Progenitor cell of endocrine pancreas (in vitro differentiated cells): ENCODE results near the gene ARHGEF12. TPM values are rescaled to one million over a fixed set of nuclear protein-coding genes. Genes with fewer than 3 reads are reported as not detected.

Source experiments
- DNase-seq: peaks from one replicate; pipeline ENCODE4 v3.0.0; 2021; ENCODE audit warnings: low spot score; ENCODE audit not compliant: unreplicated experiment
- H3K27ac Mint-ChIP-seq: 2 replicates; pipeline ENCODE4 v1.8.0; 2021; ENCODE audit warnings: mild to moderate bottlenecking, moderate library complexity, mixed read lengths
- H3K27me3 Mint-ChIP-seq: 2 replicates; pipeline ENCODE4 v1.8.0; 2021; ENCODE audit warnings: mixed read lengths
- H3K36me3 Mint-ChIP-seq: 2 replicates; pipeline ENCODE4 v1.8.0; 2022; ENCODE audit warnings: mixed read lengths; ENCODE audit not compliant: insufficient read depth
- H3K4me1 Mint-ChIP-seq: 2 replicates; pipeline ENCODE4 v1.8.0; 2021; ENCODE audit warnings: low read depth, mixed read lengths
- H3K4me3 Mint-ChIP-seq: 2 replicates; pipeline ENCODE4 v1.8.0; 2021; ENCODE audit warnings: low read depth, mild to moderate bottlenecking, moderate library complexity, mixed read lengths
- H3K9me3 Mint-ChIP-seq: 2 replicates; pipeline ENCODE4 v1.8.0; 2021; ENCODE audit warnings: low read depth, mixed read lengths
- total RNA-seq: library from RNA; stranded (reverse); gene quantifications from 2 replicates; pipeline ENCODE4 v1.2.1, GENCODE V29; 2021
- TF ChIP-seq, protein P1 (sequence below): fragments of 200-600 bp; sonication (generic); IDR thresholded peaks from one replicate; pipeline ENCODE4 v1.5.0; 2021; ENCODE audit warnings: antibody characterized with exemption, mild to moderate bottlenecking; ENCODE audit not compliant: unreplicated experiment

ARHGEF12 gene
- total RNA-seq, 1 donor from 2014 or later = 64.9 TPM

DNA sequence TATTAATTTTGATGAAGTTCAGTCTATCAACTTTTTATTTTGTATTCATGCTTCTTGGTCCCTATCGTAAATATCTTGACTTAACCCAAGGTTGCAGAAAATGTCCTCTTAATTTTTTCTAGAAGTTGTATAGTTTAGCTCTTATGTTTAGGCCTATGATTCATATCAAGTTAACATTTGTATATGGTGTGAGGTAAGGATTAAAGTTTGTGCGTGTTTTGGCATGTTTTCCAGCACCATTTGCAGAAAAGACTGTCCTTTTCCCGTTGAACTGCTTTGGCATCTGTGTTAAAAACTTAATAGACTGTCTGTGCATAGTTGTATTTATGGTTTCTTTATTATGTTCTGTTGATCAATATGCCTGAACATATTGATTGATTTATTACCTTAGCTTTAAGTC, 42.3 kb downstream of the ARHGEF12 start:
- no peak for DNase-seq
- H3K27ac Mint-ChIP-seq = peak overlapping the region; percentile 20
- peaks cover 18% of the 10 kb centered on the region for H3K36me3 Mint-ChIP-seq
- peaks cover 22% of the 10 kb centered on the region for H3K9me3 Mint-ChIP-seq
- TF ChIP-seq, protein P1, sequence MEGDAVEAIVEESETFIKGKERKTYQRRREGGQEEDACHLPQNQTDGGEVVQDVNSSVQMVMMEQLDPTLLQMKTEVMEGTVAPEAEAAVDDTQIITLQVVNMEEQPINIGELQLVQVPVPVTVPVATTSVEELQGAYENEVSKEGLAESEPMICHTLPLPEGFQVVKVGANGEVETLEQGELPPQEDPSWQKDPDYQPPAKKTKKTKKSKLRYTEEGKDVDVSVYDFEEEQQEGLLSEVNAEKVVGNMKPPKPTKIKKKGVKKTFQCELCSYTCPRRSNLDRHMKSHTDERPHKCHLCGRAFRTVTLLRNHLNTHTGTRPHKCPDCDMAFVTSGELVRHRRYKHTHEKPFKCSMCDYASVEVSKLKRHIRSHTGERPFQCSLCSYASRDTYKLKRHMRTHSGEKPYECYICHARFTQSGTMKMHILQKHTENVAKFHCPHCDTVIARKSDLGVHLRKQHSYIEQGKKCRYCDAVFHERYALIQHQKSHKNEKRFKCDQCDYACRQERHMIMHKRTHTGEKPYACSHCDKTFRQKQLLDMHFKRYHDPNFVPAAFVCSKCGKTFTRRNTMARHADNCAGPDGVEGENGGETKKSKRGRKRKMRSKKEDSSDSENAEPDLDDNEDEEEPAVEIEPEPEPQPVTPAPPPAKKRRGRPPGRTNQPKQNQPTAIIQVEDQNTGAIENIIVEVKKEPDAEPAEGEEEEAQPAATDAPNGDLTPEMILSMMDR = no peak
- no peaks in the 10 kb centered on the region for H3K27me3 Mint-ChIP-seq
- no peak overlapping the region for H3K4me3 Mint-ChIP-seq
- H3K4me1 Mint-ChIP-seq = peaks cover 4% of the 10 kb centered on the region

DNA sequence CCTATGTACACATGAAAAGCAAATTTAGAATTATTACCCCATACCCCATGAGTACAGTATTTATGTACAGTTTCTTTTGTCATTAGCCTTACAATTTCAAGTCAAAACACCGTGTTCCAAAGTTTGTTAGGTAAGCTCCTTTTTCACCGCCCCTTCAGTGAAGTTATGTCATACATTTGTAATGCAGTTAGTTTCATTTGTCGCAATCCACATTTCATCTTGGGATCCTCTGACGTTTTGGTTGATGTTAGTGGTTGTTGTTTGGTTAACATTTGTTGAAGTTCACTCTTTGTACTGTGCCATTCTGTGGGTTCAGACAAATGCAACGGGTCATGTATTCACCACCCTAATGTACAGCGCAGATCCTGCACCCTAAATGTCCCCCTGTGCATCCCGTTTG, 45.2 kb downstream of the ARHGEF12 start:
- H3K4me3 Mint-ChIP-seq = no peak overlapping the region
- DNase-seq = no peak
- H3K9me3 Mint-ChIP-seq = peaks cover 22% of the 10 kb centered on the region
- no peaks in the 10 kb centered on the region for H3K27me3 Mint-ChIP-seq
- TF ChIP-seq, protein P1 = no peak
- no peak overlapping the region for H3K27ac Mint-ChIP-seq
- peaks cover 9% of the 10 kb centered on the region for H3K4me1 Mint-ChIP-seq
- H3K36me3 Mint-ChIP-seq = peaks cover 18% of the 10 kb centered on the region

DNA sequence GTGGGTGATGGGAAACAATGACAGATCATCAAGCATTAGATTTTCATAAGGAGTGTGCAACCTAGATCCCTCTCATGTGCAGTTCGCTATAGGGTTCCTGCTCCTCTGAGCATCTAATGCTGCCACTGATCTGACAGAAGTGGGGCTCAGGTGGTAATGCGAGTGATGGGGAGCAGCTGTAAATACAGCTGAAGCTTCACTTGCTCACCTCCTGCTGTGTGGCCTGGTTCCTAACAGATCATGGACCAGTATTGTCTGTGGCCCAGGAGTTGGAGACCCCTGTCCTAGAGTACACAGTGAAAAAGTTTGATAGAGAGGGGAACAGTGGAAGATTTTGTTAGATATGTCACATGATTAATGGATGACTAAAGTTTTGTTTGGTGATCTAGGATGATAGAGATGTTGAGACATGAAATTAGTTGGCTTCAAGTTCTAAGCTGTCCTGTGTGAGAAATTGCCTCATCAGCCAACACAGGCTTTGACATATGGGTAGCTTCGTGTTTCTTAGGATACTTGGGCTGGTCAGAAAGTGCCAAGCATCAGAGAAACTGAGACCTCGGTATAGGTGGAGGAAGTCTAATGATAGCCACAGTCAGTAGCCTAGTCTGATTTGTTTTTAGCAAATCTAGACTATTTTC, 47.4 kb downstream of the ARHGEF12 start:
- TF ChIP-seq, protein P1 = no peak
- H3K27me3 Mint-ChIP-seq = no peaks in the 10 kb centered on the region
- H3K4me3 Mint-ChIP-seq = no peak overlapping the region
- H3K36me3 Mint-ChIP-seq = peaks cover 7% of the 10 kb centered on the region
- H3K27ac Mint-ChIP-seq = peak overlapping the region; percentile 86
- no peak for DNase-seq
- H3K9me3 Mint-ChIP-seq = peaks cover 10% of the 10 kb centered on the region
- peaks cover 14% of the 10 kb centered on the region for H3K4me1 Mint-ChIP-seq

DNA sequence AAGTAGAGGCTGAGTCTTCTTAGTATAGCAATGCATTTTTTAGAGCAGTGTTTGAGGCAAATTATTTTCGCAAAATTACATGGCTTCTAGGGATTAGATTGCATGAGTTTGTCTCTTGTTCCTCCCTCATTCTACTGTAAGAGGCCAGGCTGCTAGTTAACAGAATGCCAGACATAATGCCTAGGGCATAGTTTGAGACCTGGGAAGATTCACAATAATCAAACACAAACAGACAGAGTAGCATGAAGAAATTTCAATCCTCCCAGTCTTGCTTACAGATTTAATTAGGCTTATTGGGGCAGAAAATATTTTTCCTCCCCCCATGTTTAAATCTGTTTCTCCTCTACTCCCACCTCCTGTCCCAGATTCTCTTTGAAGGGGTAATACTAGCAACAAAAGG, 48.3 kb downstream of the ARHGEF12 start:
- no peaks in the 10 kb centered on the region for H3K27me3 Mint-ChIP-seq
- H3K27ac Mint-ChIP-seq = no peak overlapping the region
- H3K36me3 Mint-ChIP-seq = peaks cover 6% of the 10 kb centered on the region
- peaks cover 14% of the 10 kb centered on the region for H3K4me1 Mint-ChIP-seq
- no peak overlapping the region for H3K4me3 Mint-ChIP-seq
- DNase-seq = no peak
- peaks cover 7% of the 10 kb centered on the region for H3K9me3 Mint-ChIP-seq
- TF ChIP-seq, protein P1 = no peak

DNA sequence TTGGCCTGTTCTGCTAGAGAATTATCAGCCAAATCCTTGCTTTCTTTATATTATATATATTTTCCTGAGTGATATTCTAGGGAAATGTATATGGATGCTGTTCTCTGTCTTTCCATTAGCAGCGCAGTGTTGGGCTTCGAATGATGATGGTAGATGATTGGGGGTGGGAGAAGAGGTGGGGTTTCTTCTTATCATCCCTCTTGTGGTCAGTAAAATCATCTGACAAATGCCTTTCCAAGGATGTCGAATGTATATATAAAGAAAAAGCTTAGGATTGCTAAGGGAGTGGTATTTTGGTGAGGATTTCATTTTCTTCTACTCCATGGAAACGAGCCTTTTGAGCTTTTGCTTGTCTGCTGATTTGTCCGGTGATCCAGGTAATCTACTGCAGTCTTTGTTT, 48.9 kb downstream of the ARHGEF12 start:
- Mint-ChIP-seq H3K36me3 (peaks cover 9% of the 10 kb centered on the region), H3K9me3 (peaks cover 13% of the 10 kb centered on the region), H3K4me3 (no peak overlapping the region), H3K4me1 (peaks cover 14% of the 10 kb centered on the region), H3K27ac (no peak overlapping the region), H3K27me3 (no peaks in the 10 kb centered on the region)
- DNase-seq = no peak
- TF ChIP-seq, protein P1 = no peak
